Pancreas (tissue), 10 donors: ENCODE results near the gene AKAP13. TPM values are rescaled to one million over a fixed set of nuclear protein-coding genes. Genes with fewer than 3 reads are reported as not detected.

Experiments used
- ATAC-seq, 4 donors: fragments of 200-7000 bp; cut with Tn5 transposase; one replicate each; pipeline versions ENCODE4 v1.8.0 to v1.9.1; 2020; ENCODE audit warnings: mild to moderate bottlenecking in 4 of 4, moderate library complexity in 4 of 4
- DNase-seq, 6 donors: peaks; one replicate each; pipeline ENCODE4 v3.0.0-alpha.2; 2020
- FAIRE-seq: peaks from 2 replicates; lab custom pipeline; 2012; peaks lifted over from hg19 to GRCh38; lab: Jason Lieb, UNC
- H3K27ac ChIP-seq, 4 donors: fragments of 200-600 bp; sonication (generic); 1 replicate in 3 of 4; 2 replicates in 1 of 4; pipeline versions ENCODE4 v1.5.0 to v1.8.0; 2020
- H3K27me3 ChIP-seq, 4 donors: fragments of 200-600 bp; one replicate each; pipeline ENCODE4 v1.8.0; 2021
- H3K36me3 ChIP-seq, 3 donors: fragments of 200-600 bp; sonication (generic) in 1 of 3; one replicate each; pipeline versions ENCODE4 v1.5.0 to v1.8.0; 2020 to 2021
- H3K4me1 ChIP-seq, 3 donors: fragments of 200-600 bp; one replicate each; pipeline ENCODE4 v1.8.0; 2021
- H3K4me3 ChIP-seq, 4 donors: fragments of 200-600 bp; sonication (generic) in 2 of 4; one replicate each; pipeline versions ENCODE4 v1.5.0 to v1.8.0; 2020 to 2021
- H3K9me3 ChIP-seq, 4 donors: fragments of 200-600 bp; one replicate each; pipeline ENCODE4 v1.8.0; 2021
- WGBS, 2 donors: extraction: QIAGEN DNeasy Blood & Tissue Kit; methylation state at CpG; one replicate each; pipeline ENCODE4 v1.1.7; 2013; 5-methylcytosine and 5-hydroxymethylcytosine counted together
- intact Hi-C, 3 donors: fragments of 100-400 bp; cut with DNase I; formaldehyde crosslinking; loops; one replicate each; pipeline versions ENCODE4 v1.11.1 to v1.14.2; 2022
- polyA plus RNA-seq, 2 donors: library from polyadenylated mRNA; stranded (reverse); fragments of 200-250 nt; gene quantifications; one replicate each; pipeline ENCODE4 v1.2.3, GENCODE V29; 2013
- total RNA-seq, 6 donors: library from RNA; stranded (reverse); fragmentation: NEBNext Ultra II Directional in 4 of 6; extraction: Animal tissue kit (Norgen Biotek cat#: 25700) in 4 of 6; gene quantifications; one replicate each; pipeline versions ENCODE4 v1.2.1 to v1.2.4, GENCODE V29; 2021 to 2023
- TF ChIP-seq, protein P1 (sequence below), 4 donors: fragments of 200-600 bp; sonication (generic) in 3 of 4; IDR thresholded peaks; one replicate each; pipeline versions ENCODE4 v1.5.0 to v1.8.0; 2021; ENCODE audit warnings: antibody characterized with exemption in 4 of 4
- donor health status: healthy with polysubstance abuse.
- donor health status: DM: no; HTN: no; CAD: no; lungs with moderate emphysema.
- donor health status: DM: no; HTN: no; CAD: no.
- donor health status: control.
- donor health status: control.
- donor health status: Bipolar disorder and iron deficiency.
- donor health status: DM: yes; HTN: yes; CAD: no.
- donor health status: DM: no; HTN: no; CAD: no.
- donor health status: DM: no; HTN: no; CAD: no.
- donor health status: DM: yes; HTN: yes; CAD: no.

AKAP13 gene
- total and polyA plus RNA-seq, 8 donors, result 64.9 to 139 (median 89.9) TPM

DNA sequence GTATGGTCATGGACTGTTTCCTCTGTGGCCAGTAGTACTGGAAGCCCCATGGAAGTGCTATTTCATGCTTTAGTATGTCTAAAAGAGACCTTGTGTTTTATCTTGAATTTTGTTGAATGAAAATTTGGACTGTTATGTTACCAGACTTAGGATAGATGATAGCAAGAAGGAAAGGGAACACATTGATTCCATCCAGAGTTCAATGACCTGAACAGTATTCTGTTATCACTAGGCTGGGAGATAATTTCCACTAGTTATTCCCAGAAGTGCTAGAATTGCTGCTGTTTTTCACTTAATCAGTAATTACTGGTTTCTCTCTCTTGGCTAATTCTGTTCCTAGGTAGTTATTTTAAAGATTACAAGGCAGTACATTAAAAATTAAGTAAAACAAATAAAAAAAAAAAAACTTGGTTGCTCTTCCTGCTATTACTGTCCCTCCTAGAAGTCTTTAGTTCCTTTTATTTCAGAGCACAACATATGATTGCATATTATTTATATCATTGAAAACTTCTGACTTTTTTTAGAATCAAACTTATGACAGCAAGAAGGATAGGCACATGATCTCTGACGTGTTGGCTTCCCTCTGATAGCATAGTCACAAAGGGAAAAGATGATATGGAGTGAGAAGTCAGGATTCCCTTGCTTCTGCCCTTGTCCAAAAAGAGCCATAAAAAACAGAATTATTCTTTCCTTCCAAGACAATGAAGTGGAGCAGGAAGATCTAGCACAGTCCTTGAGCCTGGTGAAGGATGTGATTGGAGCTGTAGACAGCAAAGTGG lies 342.2 kb downstream of the AKAP13 start:
- no peak for DNase-seq
- intact Hi-C loops, result no loop called here
- 59 to 66% methylated on average over 1 of the region's 1 CpG for WGBS, 2 donors
- H3K36me3 ChIP-seq, result peaks cover 0 to 87% (median 60%) of the 10 kb centered on the region in 3 donors
- no peaks in the 10 kb centered on the region for H3K4me1 ChIP-seq
- no peak for FAIRE-seq
- ATAC-seq, result no peak
- no peaks in the 10 kb centered on the region for H3K27me3 ChIP-seq
- no peak overlapping the region for H3K27ac ChIP-seq
- TF ChIP-seq, protein P1, sequence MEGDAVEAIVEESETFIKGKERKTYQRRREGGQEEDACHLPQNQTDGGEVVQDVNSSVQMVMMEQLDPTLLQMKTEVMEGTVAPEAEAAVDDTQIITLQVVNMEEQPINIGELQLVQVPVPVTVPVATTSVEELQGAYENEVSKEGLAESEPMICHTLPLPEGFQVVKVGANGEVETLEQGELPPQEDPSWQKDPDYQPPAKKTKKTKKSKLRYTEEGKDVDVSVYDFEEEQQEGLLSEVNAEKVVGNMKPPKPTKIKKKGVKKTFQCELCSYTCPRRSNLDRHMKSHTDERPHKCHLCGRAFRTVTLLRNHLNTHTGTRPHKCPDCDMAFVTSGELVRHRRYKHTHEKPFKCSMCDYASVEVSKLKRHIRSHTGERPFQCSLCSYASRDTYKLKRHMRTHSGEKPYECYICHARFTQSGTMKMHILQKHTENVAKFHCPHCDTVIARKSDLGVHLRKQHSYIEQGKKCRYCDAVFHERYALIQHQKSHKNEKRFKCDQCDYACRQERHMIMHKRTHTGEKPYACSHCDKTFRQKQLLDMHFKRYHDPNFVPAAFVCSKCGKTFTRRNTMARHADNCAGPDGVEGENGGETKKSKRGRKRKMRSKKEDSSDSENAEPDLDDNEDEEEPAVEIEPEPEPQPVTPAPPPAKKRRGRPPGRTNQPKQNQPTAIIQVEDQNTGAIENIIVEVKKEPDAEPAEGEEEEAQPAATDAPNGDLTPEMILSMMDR (IDR thresholded peaks at IDR 0.05), result no peak
- no peak overlapping the region for H3K4me3 ChIP-seq
- H3K9me3 ChIP-seq, result no peaks in the 10 kb centered on the region

DNA sequence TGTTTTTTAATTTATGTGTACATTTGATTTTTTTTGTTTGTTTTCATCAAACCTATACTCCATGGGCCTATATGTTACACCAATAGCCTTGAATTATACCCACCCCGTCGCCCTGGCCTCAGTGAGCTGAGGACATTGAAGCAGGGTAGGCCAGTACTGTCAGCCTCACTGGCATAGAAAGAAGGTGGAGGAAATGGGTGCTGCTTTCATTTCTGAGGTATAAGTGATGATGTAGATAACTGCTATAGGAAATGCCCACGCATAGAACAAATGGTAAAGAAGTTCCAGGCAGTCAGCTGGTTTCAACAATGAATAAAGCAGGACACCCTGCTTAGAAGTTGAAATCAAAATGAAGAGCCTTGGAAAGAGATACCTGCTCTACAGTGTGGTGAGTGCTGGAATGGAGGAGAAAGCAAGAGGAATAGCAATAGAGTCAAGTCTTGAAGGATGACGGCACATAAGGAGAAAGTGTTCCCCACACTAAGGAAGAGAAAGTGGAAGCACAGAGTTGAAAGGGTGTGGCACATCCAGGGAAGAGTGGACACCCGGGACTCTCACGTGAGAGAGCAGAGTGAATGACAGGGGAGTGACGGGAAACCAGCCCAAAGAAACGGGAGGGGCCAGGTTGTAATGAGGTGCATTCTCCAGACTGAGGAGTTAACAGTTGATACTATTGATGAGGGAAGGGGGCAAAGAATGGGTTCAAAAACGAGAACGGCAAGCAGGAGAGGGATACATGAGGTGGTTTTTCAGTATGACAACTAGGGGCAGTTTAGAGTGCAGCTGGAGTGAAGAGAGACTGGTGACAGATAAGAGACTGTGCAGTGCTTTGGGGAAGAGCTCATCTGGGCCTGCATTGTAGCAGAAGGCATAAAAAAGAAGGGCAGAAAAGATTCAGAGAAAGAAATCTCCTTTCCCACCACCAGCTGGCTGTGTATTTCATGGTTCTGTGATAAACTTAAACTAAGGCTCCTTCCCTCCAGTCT lies 343.9 kb downstream of the AKAP13 start:
- no peaks in the 10 kb centered on the region for H3K27me3 ChIP-seq
- H3K4me3 ChIP-seq, result no peak overlapping the region
- peaks cover 0 to 87% (median 63%) of the 10 kb centered on the region in 3 donors for H3K36me3 ChIP-seq
- 55 to 59% methylated on average over 10 of the region's 10 CpGs for WGBS, 2 donors
- H3K4me1 ChIP-seq, result no peaks in the 10 kb centered on the region
- peak overlapping the region in 1 of 4 donors; percentile 18 for H3K27ac ChIP-seq
- intact Hi-C loops, result no loop called here
- TF ChIP-seq, protein P1 (IDR thresholded peaks at IDR 0.05), result no peak
- peak in 2 of 4 donors; percentile 12 to 16 for ATAC-seq
- no peak for FAIRE-seq
- H3K9me3 ChIP-seq, result no peaks in the 10 kb centered on the region
- no peak for DNase-seq

DNA sequence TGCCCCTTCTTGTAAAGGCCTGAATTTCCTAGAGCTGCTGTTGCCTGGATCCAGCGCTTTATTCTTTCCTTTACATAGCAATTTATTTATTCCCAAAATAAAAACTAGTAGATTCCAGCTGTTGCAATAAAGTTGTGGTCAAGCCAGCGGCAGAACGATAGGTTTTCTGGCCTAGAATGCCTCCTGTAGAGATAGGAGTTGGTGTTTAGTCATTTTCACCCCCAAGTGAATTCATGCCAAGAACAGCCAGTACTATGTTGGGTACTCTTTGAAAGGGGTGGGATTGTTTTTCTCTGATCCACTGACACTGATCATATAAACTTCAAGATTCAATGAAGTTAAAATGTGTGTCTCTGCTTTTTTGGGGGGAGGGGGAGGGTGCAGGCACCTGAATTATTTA lies 344.6 kb downstream of the AKAP13 start:
- Histone ChIP-seq H3K4me1 (no peaks in the 10 kb centered on the region), H3K27me3 (no peaks in the 10 kb centered on the region), H3K9me3 (no peaks in the 10 kb centered on the region), H3K36me3 (peaks cover 0 to 87% (median 55%) of the 10 kb centered on the region in 3 donors), H3K27ac (no peak overlapping the region), H3K4me3 (no peak overlapping the region)
- TF ChIP-seq, protein P1 (IDR thresholded peaks at IDR 0.05), result no peak
- peak in 1 of 4 donors; percentile 24 for ATAC-seq
- FAIRE-seq, result no peak
- intact Hi-C loops, result loop anchor here in 1 of 3 donors (5.0 kb wide), 1 partner anchor 107 kb away; no protein-coding TSS in a partner anchor
- no peak for DNase-seq
- WGBS, 2 donors, result 57 to 62% methylated on average over 3 of the region's 3 CpGs

DNA sequence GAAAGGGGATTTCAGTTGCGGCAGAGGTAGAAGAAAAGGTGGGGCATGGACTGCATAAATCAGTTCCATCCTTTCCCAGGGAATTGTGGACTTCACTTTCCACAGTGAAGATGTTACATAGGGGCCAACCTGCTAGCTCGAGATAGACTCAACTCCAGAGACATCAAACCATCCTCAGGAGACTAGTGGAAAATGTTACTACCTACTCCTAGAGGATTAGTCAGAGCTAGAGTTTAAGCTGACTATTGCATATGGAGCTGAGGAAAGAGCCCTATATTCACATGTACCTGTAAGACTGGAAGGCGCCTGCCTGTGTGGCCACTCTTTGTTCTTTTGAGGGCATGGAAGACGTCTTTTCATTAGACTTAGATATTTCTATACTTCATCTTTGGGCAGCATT lies 345.2 kb downstream of the AKAP13 start:
- no peaks in the 10 kb centered on the region for H3K9me3 ChIP-seq
- WGBS, 2 donors, result 88% methylated on average over 4 of the region's 4 CpGs
- TF ChIP-seq, protein P1 (IDR thresholded peaks at IDR 0.05), result no peak
- FAIRE-seq (no peak), ATAC-seq (no peak), DNase-seq (no peak)
- no peaks in the 10 kb centered on the region for H3K27me3 ChIP-seq
- intact Hi-C loops, result loop anchor here in 1 of 3 donors (5.0 kb wide), 1 partner anchor 107 kb away; no protein-coding TSS in a partner anchor
- no peaks in the 10 kb centered on the region for H3K4me1 ChIP-seq
- H3K4me3 ChIP-seq, result no peak overlapping the region
- H3K27ac ChIP-seq, result peak overlapping the region in 1 of 4 donors; percentile 1
- peaks cover 0 to 85% (median 51%) of the 10 kb centered on the region in 3 donors for H3K36me3 ChIP-seq
